ENCODE results near the gene TBC1D2. TPM values are rescaled to one million over a fixed set of nuclear protein-coding genes. Genes with fewer than 3 reads are reported as not detected.

Gene TBC1D2
- 10.7 and 26.7 TPM in 2 replicates for total RNA-seq

GRCh38 chr9:98255578-98256296, at the start of gene TBC1D2:
TBC1D2 (minus strand) TSS chr9:98255649; CDS start chr9:98255541, 108 bp downstream.

GRCh38 chr9:98192503-98193335, 62.7 kb downstream of the TBC1D2 start, which contains the start of gene CORO2A:
CORO2A (minus strand) TSS chr9:98192637; CDS start chr9:98157660, 34,977 bp downstream.

Other genes starting within 250 kb of the TBC1D2 start
- gene NANS, start 198.9 kb downstream of the TBC1D2 start, total RNA-seq: 84.6 and 87.3 TPM in 2 replicates
- 3.0 and 8.0 TPM in 2 replicates for gene TRIM14, start 136.4 kb downstream of the TBC1D2 start, total RNA-seq
- gene CORO2A, start 63.0 kb downstream of the TBC1D2 start, total RNA-seq: 0.30 and 0.37 TPM in 2 replicates